NK-92 (cell line): Measurements from ENCODE around the gene DUS3L.

Source experiments
- DNase-seq: peaks from one replicate; lab custom pipeline; 2025; ENCODE audit not compliant: unreplicated experiment; lab: John Stamatoyannopoulos, UW

DUS3L gene

DNA sequence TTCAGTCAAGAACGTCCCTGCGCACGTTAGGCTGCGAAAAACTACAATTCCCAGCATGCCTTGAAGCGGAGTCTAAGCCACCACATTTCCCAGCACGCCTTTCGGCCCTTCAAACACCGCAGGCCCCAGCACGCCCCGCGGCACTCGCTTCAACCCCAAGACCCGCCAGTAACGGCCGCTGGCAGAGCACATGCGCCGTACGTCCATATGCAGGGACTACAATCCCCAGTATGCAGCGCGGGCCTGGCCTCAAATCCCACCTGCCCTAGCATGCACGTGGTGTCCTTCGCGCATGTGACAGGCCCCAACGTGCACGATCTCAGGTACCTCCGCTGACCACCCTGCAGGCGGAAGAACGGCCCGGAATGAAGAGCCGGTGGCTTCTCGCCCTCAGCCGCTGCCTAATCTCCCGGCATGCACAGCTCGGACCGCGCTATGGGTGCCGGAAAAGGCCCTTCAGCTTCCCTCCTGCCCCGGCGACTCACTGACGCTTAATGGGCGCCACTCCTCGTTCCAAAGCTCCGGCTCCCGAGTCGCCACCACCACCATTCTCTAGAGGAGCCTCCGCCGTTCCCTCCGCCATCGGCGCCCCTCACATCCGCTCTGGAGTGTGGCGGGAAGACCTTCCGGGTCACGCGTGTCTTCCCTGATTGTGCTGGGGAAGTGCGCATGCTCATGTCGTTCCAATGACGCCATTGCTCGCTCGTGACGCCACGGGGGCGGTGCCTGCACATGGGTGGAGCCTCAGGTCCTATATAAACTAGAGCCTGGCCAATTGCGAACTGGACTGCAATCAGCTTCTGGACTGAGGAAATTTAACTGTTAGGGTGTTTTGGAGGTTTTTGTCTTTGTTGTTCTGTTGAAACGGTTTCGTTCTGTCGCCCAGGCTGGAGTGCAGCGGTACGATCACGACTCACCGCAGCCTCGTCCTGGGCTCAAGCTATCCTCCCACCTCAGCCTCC is at the start of gene DUS3L:
Gene DUS3L, minus strand, starts transcription at position 605 of the 962 bp plus-strand sequence. Its CDS starts 22 bp downstream, at position 583.
- DNase-seq, result peak; percentile 84

GRCh38 chr19:5839065-5840017 is 48.4 kb upstream of the DUS3L start, which contains the start of gene FUT6:
Gene FUT6 (minus strand): TSS chr19:5839702. CDS start chr19:5832567, 7,135 bp downstream.
- no peak for DNase-seq

- no peak for DNase-seq
Measured at GRCh38 chr19:5838353-5839064, 47.5 kb upstream of the DUS3L start.

DNA sequence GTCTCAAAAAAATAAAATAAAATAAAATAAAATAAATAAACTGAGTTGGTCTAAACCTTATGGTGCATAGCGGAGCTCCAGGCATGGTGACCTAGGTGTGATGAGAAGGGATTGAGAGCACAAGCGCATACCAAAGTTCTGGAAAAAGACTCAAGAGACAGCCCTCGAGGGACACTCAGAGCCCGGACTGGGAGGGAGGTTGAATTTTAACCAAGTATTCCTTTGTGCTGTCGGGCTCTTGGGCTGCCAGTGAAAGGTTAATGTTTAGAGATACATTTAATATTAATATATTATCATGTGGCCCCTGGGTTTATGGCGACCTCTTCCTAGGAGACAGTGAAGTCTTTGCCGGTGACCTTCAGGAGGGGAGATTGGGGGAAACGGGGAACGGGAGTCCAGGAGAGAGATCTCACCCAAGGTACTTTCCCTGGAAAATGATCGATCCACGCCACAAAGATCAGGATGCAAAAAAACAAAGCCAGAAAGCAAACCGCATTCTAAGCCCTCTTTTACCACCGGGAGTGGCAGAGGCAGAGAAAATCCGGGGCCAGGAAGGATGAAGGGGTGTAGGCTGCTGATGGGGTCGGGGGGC is 46.9 kb upstream of the DUS3L start:
- DNase-seq, result no peak

DNA sequence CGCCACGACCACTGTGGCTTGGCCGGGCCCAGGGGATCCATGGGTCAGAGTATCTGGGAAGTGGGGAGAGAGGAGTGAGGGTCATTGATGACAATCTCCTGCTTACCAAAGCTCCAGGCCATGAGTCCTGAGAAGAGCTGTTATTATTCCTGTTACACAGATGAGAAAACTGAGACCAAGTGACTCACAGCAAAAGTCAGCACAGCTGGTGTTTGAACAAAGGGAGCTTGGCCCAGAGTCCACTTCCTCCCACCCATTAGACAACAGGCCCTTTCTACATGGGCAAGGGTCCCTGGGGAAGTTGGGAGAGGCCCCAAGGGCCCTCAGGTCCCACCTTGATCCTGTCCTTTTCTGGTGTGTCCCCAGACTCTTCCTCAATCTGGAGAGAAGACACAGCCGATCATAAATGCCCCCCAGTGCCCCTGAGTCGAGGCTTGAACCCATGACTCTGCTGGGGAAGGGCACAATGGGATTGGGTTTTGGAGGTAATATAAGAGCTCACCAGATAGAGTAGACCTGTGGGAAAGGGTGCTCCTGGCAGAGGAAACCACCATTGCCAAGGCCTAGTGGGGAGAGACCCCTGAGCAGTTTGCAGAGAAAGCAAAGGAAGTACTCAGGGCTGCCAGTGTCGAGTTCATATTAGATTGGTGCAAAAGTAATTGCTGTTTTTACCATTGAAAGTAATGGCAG is 41.7 kb upstream of the DUS3L start:
- DNase-seq, result no peak

GRCh38 chr19:5832061-5832460 is 41.1 kb upstream of the DUS3L start:
- DNase-seq, result no peak

DNA sequence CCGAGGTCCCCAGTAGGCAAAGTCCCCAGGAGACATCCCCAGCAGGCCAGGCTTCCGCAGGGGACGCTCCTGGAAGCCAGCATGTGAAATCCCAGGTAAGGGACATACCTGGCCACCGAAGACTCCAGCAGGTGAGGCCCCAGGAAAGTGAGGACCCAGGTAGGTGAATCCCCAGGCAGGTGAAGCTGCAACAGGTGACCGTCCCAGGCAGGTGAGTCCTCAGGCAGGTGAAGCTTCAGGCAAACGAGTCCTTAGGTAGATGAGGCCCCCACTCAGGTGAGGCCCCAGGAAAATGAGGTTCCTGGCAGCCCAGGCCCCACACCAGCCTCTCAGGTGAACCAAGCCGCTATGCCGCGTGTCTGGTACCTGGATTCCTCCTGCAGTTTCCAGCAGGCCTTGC is 40.2 kb upstream of the DUS3L start:
- no peak for DNase-seq

DNA sequence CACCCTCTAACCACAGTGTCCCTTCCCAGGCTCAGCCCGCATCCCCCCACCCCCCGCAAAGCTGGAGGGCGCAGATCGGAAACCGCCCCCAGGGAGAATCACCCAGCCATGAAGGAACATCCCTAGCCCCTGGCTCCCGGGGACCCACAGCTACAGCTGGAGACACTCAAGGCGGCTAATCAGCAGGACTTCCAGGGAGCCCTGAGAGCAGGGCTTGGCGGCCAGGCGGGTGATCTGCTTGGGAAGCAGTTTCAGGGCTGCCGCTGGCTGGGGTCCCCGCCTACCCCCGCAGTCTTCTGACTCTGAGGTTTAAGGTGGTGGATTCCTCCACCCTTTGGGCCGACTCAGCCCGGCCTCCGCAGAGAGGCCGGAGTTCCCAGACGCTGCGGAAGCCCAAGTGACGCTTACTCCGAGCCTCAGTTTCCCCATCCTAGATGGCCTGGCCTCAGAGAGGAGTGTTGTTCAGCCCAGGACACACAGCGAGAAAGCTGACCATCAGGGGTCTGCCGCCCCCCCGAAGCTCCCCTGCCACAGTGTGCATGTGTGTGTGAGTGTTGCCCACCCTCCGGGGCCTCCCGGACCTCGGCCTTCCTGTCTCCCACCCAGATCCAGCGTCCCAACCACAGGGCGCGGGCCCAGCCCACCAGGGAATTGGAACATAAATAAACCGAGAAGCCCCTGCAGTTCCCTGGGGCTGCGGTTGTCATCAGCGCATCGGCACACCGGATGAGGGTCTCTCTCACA is 38.8 kb upstream of the DUS3L start:
- no peak for DNase-seq

DNA sequence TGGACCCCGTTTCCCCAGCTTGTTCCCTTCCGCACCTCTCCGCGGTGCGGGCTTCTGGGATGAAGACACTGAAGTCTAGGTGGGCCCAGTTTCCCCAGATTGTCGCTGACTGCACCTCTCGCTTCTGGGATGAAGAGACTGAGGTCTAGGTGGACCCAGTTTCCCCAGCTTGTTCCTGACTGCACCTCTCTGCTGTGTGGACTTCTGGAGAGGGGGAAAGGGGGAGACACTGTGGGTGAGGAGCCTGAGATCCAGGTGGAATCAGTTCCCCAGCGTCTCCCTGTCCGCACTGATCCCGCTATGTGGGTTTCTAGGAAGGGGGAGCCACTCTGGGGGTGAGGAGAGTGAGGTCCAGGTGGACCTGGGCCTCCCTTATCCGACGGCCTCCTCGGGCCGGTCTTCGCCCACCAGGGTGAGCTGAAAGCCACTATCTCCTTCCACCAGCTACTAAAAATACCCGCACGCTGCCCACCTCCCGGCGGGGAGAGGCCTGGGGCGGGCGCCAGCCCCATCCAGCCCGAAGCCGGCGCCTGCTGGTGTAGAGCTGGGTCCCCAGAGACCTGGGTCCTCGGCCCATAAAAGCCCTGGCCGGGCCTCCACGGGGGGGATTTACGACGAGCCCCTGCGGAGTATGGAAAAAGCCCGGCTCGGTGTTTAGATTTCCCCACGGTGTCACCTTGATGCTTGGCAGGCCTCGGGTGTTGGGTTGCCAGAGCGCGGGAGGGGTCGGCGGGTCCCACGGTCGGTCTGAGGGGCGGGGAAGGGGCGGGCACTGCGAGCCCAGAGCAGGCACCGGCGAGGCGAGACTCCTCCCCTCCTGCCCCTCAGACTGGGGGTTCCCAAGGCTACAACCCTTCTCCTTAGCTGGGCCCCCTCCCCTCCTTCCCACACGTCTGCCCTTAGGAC is 38.0 kb upstream of the DUS3L start:
- DNase-seq, result no peak

- peak; percentile 59 for DNase-seq
Measured at GRCh38 chr19:5827891-5828660, 37.1 kb upstream of the DUS3L start.

- DNase-seq, result no peak
Measured at GRCh38 chr19:5827342-5827890, 36.5 kb upstream of the DUS3L start.

DNA sequence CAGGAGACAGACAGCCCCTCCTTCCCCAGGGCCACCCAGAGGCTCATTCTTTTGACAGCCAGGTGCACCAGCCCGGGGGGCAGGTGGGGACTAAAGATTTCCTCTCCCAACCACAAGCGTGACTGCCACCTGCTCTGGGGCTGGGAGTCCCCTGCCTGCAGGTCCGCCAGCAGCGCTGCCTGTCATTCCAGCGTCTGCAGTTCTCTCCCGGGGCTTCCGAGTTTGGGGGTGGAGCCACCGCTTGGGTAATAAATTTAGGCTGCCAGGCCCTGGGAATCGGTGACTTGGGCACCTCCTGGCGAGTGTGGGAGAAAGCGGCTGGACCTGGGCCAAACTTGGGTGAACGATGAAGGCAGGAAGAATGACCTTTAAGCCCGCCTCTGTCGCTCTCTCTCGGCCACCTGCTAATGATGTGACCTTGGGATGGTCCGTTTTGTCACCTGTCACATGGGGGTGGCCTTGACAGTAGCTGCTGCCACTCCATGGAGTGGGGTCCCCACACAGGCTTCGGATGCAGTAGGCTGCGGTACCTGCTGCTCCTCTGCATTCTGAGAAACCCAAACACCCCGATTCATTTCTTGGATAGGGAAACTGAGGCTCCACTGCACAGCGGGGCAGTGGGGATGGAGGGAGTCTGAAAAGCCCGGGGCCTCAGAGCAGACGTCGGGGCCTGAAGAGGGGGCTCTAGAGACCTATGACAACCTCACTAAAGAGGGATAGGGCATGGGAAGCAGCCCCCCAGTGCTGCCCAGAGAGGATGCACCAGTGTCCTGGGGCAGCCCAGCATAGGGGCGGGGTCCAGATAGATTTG is 35.8 kb upstream of the DUS3L start:
- DNase-seq, result no peak

GRCh38 chr19:5825178-5825577 is 34.2 kb upstream of the DUS3L start:
- no peak for DNase-seq

DNA sequence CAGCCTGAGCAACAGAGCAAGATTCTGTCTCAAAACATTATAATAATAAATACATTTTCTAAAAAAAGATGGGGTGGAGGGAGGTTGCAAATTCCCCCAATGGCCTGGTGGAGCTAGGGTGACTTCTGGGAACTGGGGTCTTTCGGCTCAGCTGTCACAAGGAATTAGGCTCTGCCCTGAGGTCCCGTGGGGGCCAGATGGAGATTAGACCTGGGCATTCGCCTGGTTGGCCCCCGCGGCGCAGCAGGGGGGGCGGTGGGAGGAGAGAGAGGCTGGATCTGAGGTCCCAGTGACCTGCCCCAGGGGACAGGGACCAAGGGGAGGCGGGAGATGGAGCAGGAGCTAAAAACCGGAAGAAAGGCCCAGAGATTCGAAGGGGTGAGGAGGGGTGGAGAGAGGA is 33.8 kb upstream of the DUS3L start:
- no peak for DNase-seq

- DNase-seq, result no peak
Measured at GRCh38 chr19:5823579-5824281, 32.8 kb upstream of the DUS3L start.
